OCI-LY7 (cell line): ENCODE measurements around the gene ZDHHC8. TPM values are rescaled to one million over a fixed set of nuclear protein-coding genes. Genes with fewer than 3 reads are reported as not detected.

Experiments
- BruUV-seq: library from RNA; stranded (reverse); fragments of 400-500 nt; replicated peaks from 2 replicates; lab custom pipeline; 2021; lab: Mats Ljungman, UMichigan
- CTCF ChIA-PET: fragments of 300-600 bp; sonication (Branson Sonifier 250); formaldehyde crosslinking; loops from one replicate; lab custom pipeline; 2022; ENCODE audit warnings: antibody characterized with exemption; ENCODE audit not compliant: unreplicated experiment; lab: Charles Lee
- POLR2A ChIA-PET: fragments of 300-600 bp; sonication (Branson Sonifier 250); formaldehyde crosslinking; loops from one replicate; lab custom pipeline; 2022; ENCODE audit warnings: antibody characterized with exemption; lab: Charles Lee
- DNase-seq: peaks from one replicate; pipeline ENCODE4 v3.0.0-alpha.2; 2015; ENCODE audit warnings: low spot score
- H2AFZ ChIP-seq: fragments of 200-600 bp; sonication (generic), shearing (Covaris generic); 2 replicates; pipeline ENCODE4 v1.6.1; 2014; ENCODE audit warnings: mild to moderate bottlenecking, antibody characterized with exemption, low read length, moderate library complexity
- H3K27ac ChIP-seq: fragments of 200-600 bp; sonication (generic); 2 replicates; pipeline ENCODE4 v1.5.1; 2014; ENCODE audit warnings: mixed run types, low read depth, mild to moderate bottlenecking, moderate library complexity, low read length, inconsistent platforms; ENCODE audit not compliant: poor library complexity, severe bottlenecking
- H3K36me3 ChIP-seq: fragments of 200-600 bp; sonication (generic); 2 replicates; pipeline ENCODE4 v1.6.1; 2014; ENCODE audit warnings: mild to moderate bottlenecking, antibody characterized with exemption, low read length, moderate library complexity, mixed read lengths; ENCODE audit not compliant: insufficient read depth
- H3K4me1 ChIP-seq: fragments of 200-600 bp; sonication (generic); 2 replicates; pipeline ENCODE4 v1.5.1; 2014; ENCODE audit warnings: mild to moderate bottlenecking, low read length; ENCODE audit not compliant: insufficient read depth, poor library complexity, severe bottlenecking
- H3K4me2 ChIP-seq: fragments of 200-600 bp; sonication (generic); 2 replicates; pipeline ENCODE4 v1.6.1; 2014; ENCODE audit warnings: mild to moderate bottlenecking, low read length
- H3K4me3 ChIP-seq: fragments of 200-600 bp; sonication (generic); 2 replicates; pipeline ENCODE4 v1.5.1; 2014; ENCODE audit warnings: mild to moderate bottlenecking, low read depth, low read length; ENCODE audit not compliant: poor library complexity, severe bottlenecking
- H3K79me2 ChIP-seq: fragments of 200-600 bp; sonication (generic); 2 replicates; pipeline ENCODE4 v1.6.1; 2016; ENCODE audit warnings: low read depth, mild to moderate bottlenecking, low read length, moderate library complexity, mixed read lengths; ENCODE audit not compliant: insufficient read depth
- H3K9me2 ChIP-seq: fragments of 200-600 bp; sonication (generic); 2 replicates; pipeline ENCODE4 v1.6.1; 2016; ENCODE audit warnings: mild to moderate bottlenecking, low read length, mixed read lengths; ENCODE audit not compliant: insufficient read depth
- H3K9me3 ChIP-seq: fragments of 200-600 bp; sonication (generic); 2 replicates; pipeline ENCODE4 v1.6.1; 2014; ENCODE audit warnings: mild to moderate bottlenecking, mixed run types, low read length, mixed read lengths
- H4K20me1 ChIP-seq: fragments of 200-600 bp; sonication (generic); 2 replicates; pipeline ENCODE4 v1.6.1; 2014; ENCODE audit warnings: mild to moderate bottlenecking, antibody characterized with exemption, low read length, moderate library complexity, mixed read lengths; ENCODE audit not compliant: insufficient read depth
- CTCF ChIP-seq: fragments of 200-600 bp; sonication (generic); conservative IDR thresholded peaks from 2 replicates; pipeline ENCODE4 v1.5.1; 2014; ENCODE audit warnings: mild to moderate bottlenecking, antibody characterized with exemption, low read length, moderate library complexity, mixed read lengths
- EZH2phosphoT487 ChIP-seq: fragments of 200-600 bp; sonication (generic); IDR thresholded peaks from 2 replicates; pipeline ENCODE4 v1.6.1; 2018; ENCODE audit warnings: low read depth, borderline replicate concordance, mild to moderate bottlenecking, mixed run types, antibody characterized with exemption, low read length, moderate library complexity, mixed read lengths
- intact Hi-C: fragments of 100-400 bp; cut with micrococcal nuclease; formaldehyde crosslinking; loops from one replicate; pipeline ENCODE4 v1.10.0; 2022; ENCODE audit not compliant: unreplicated experiment
- total RNA-seq, 2 experiments: library from RNA; depleted of rRNA in 1 of 2; stranded (reverse); fragments of >200 nt in 1 of 2; shearing (Covaris generic) in 1 of 2; gene quantifications; 2 replicates each; pipeline ENCODE4 v1.2.3, GENCODE V29; 2014 to 2022

Gene ZDHHC8
- total RNA-seq, 2 experiments from 2014 or later = 2.3 to 16.7 TPM

- no peak overlapping the region for H2AFZ ChIP-seq
- DNase-seq = no peak
- intact Hi-C loops = no loop called here
- ChIA-PET POLR2A (no interaction called here), CTCF (no interaction called here)
- H3K9me2 ChIP-seq = no peaks in the 10 kb centered on the region
- H3K4me3 ChIP-seq = no peak overlapping the region
- 0 out of 2 replicates have a peak, but pooled peaks cover 3% of the 10 kb centered on the region for H4K20me1 ChIP-seq
- peaks cover 33% of the 10 kb centered on the region for H3K4me1 ChIP-seq
- peaks cover 53% of the 10 kb centered on the region for H3K36me3 ChIP-seq
- H3K4me2 ChIP-seq = no peak overlapping the region
- no peak overlapping the region for H3K27ac ChIP-seq
- no TSS peak for BruUV-seq
- H3K9me3 ChIP-seq = no peaks in the 10 kb centered on the region
- no peak for TF ChIP-seq EZH2phosphoT487
- TF ChIP-seq CTCF = no peak
- peaks cover 52% of the 10 kb centered on the region for H3K79me2 ChIP-seq
Measured at GRCh38 chr22:20085651-20086050, 46.0 kb upstream of the ZDHHC8 start.

- DNase-seq = no peak
- Histone ChIP-seq H3K79me2 (peaks cover 47% of the 10 kb centered on the region), H3K9me2 (no peaks in the 10 kb centered on the region), H2AFZ (no peak overlapping the region), H3K4me1 (peaks cover 28% of the 10 kb centered on the region), H4K20me1 (0 out of 2 replicates have a peak, but pooled peaks cover 3% of the 10 kb centered on the region), H3K4me3 (no peak overlapping the region), H3K9me3 (no peaks in the 10 kb centered on the region), H3K36me3 (peaks cover 58% of the 10 kb centered on the region), H3K4me2 (no peak overlapping the region), H3K27ac (no peak overlapping the region)
- ChIA-PET CTCF (no interaction called here), POLR2A (no interaction called here)
- intact Hi-C loops = no loop called here
- BruUV-seq = TSS peak; percentile 19
- TF ChIP-seq CTCF (no peak), EZH2phosphoT487 (no peak)
Measured at GRCh38 chr22:20086101-20086599, 45.5 kb upstream of the ZDHHC8 start.

GRCh38 chr22:20086763-20087162 is 44.8 kb upstream of the ZDHHC8 start:
- no peaks in the 10 kb centered on the region for H3K9me2 ChIP-seq
- H3K9me3 ChIP-seq = no peaks in the 10 kb centered on the region
- peaks cover 41% of the 10 kb centered on the region for H3K79me2 ChIP-seq
- DNase-seq = no peak
- H3K36me3 ChIP-seq = peaks cover 64% of the 10 kb centered on the region
- no peak for TF ChIP-seq CTCF
- BruUV-seq = no TSS peak
- 0 out of 2 replicates have a peak, but pooled peaks cover 3% of the 10 kb centered on the region for H4K20me1 ChIP-seq
- no peak overlapping the region for H2AFZ ChIP-seq
- ChIA-PET CTCF (no interaction called here), POLR2A (no interaction called here)
- intact Hi-C loops = no loop called here
- peaks cover 22% of the 10 kb centered on the region for H3K4me1 ChIP-seq
- H3K4me2 ChIP-seq = no peak overlapping the region
- no peak overlapping the region for H3K27ac ChIP-seq
- no peak overlapping the region for H3K4me3 ChIP-seq
